IMR-90 (cell line): Measurements from ENCODE around the gene MAP3K5. TPM values are rescaled to one million over a fixed set of nuclear protein-coding genes. Genes with fewer than 3 reads are reported as not detected.

Experiments
- ATAC-seq: fragments of 200-7000 bp; cut with Tn5 transposase; 2 replicates; pipeline ENCODE4 v1.9.1; 2020; ENCODE audit warnings: low read depth, mild to moderate bottlenecking, moderate library complexity
- BruUV-seq: library from RNA; stranded (reverse); fragments of 400-500 nt; replicated peaks from 2 replicates; lab custom pipeline; 2021; lab: Mats Ljungman, UMichigan
- CTCF ChIA-PET: fragments of 300-600 bp; formaldehyde crosslinking; extraction: SDS; loops from one replicate; lab custom pipeline; 2021; ENCODE audit warnings: antibody characterized with exemption; lab: Yijun Ruan, JAX
- POLR2A ChIA-PET: fragments of 300-600 bp; sonication (Branson Sonifier 250); formaldehyde crosslinking; loops from one replicate; lab custom pipeline; 2022; ENCODE audit warnings: antibody characterized with exemption; ENCODE audit not compliant: unreplicated experiment; lab: Charles Lee
- DNase-seq: peaks from one replicate; pipeline ENCODE4 v3.0.0; 2013
- H2AFZ ChIP-seq: replicated peaks from 2 replicates; pipeline ENCODE3; 2013; ENCODE audit warnings: low read length, mild to moderate bottlenecking; ENCODE audit not compliant: poor library complexity
- H2AK5ac ChIP-seq: 2 replicates; pipeline ENCODE4 v1.6.1; 2013; ENCODE audit warnings: low read depth, low read length, inconsistent platforms
- H2AK9ac ChIP-seq: replicated peaks from 2 replicates; pipeline ENCODE3; 2013; ENCODE audit warnings: mild to moderate bottlenecking, low read depth, low read length, moderate library complexity; ENCODE audit not compliant: poor library complexity
- H2BK120ac ChIP-seq: 2 replicates; pipeline ENCODE4 v1.6.1; 2013; ENCODE audit warnings: low read depth, low read length, inconsistent platforms
- H2BK15ac ChIP-seq: 3 replicates; pipeline ENCODE4 v1.6.1; 2013; ENCODE audit warnings: low read depth, low read length, inconsistent platforms
- H2BK20ac ChIP-seq: 2 replicates; pipeline ENCODE4 v1.6.1; 2013; ENCODE audit warnings: low read depth, mild to moderate bottlenecking, inconsistent platforms, low read length, moderate library complexity
- H2BK5ac ChIP-seq: 2 replicates; pipeline ENCODE4 v1.6.1; 2013; ENCODE audit warnings: mild to moderate bottlenecking, low read depth, low read length, inconsistent platforms; ENCODE audit not compliant: poor library complexity, severe bottlenecking
- H3K14ac ChIP-seq: replicated peaks from 2 replicates; pipeline ENCODE4 v1.6.1; 2013; ENCODE audit warnings: low read depth, low read length, inconsistent platforms
- H3K18ac ChIP-seq: 2 replicates; pipeline ENCODE4 v1.6.1; 2013; ENCODE audit warnings: low read depth, low read length, control low read depth
- H3K23ac ChIP-seq: 2 replicates; pipeline ENCODE4 v1.6.1; 2013; ENCODE audit warnings: low read depth, low read length, inconsistent platforms
- H3K27ac ChIP-seq: 2 replicates; pipeline ENCODE4 v1.5.1; 2013; ENCODE audit warnings: mild to moderate bottlenecking, control low read depth, low read length; ENCODE audit not compliant: insufficient read depth
- H3K27me3 ChIP-seq: 2 replicates; pipeline ENCODE4 v1.6.1; 2013; ENCODE audit warnings: low read length; ENCODE audit not compliant: control insufficient read depth, insufficient read depth
- H3K36me3 ChIP-seq: 2 replicates; pipeline ENCODE4 v1.6.1; 2013; ENCODE audit warnings: low read length, mixed read lengths; ENCODE audit not compliant: control insufficient read depth, insufficient read depth
- H3K4ac ChIP-seq: 2 replicates; pipeline ENCODE4 v1.6.1; 2013; ENCODE audit warnings: low read depth, low read length, inconsistent platforms
- H3K4me1 ChIP-seq: 2 replicates; pipeline ENCODE4 v1.6.1; 2013; ENCODE audit warnings: low read length, mixed read lengths; ENCODE audit not compliant: control insufficient read depth, insufficient read depth
- H3K4me2 ChIP-seq: 2 replicates; pipeline ENCODE4 v1.6.1; 2013; ENCODE audit warnings: low read depth, mild to moderate bottlenecking, control low read depth, low read length, moderate library complexity
- H3K4me3 ChIP-seq: 2 replicates; pipeline ENCODE4 v1.5.1; 2013; ENCODE audit warnings: low read depth, mild to moderate bottlenecking, control low read depth, low read length, moderate library complexity; ENCODE audit not compliant: insufficient read depth
- H3K56ac ChIP-seq: 2 replicates; pipeline ENCODE4 v1.6.1; 2013; ENCODE audit warnings: low read length, inconsistent platforms; ENCODE audit not compliant: insufficient read depth; ENCODE audit errors: extremely low read depth
- H3K79me1 ChIP-seq, 2 experiments: 2 replicates each; pipeline ENCODE4 v1.6.1; 2013; ENCODE audit warnings: low read length in 2 of 2, inconsistent platforms in 1 of 2, low read depth in 1 of 2
- H3K9ac ChIP-seq: 2 replicates; pipeline ENCODE4 v1.6.1; 2013; ENCODE audit warnings: low read depth, low read length, control low read depth
- H3K9me1 ChIP-seq: 2 replicates; pipeline ENCODE4 v1.6.1; 2013; ENCODE audit warnings: low read length, inconsistent platforms; ENCODE audit not compliant: insufficient read depth
- H3K9me3 ChIP-seq: 2 replicates; pipeline ENCODE4 v1.6.1; 2013; ENCODE audit warnings: low read length; ENCODE audit not compliant: control insufficient read depth, insufficient read depth
- H4K20me1 ChIP-seq: 2 replicates; pipeline ENCODE4 v1.6.1; 2013; ENCODE audit warnings: low read length, inconsistent platforms; ENCODE audit not compliant: insufficient read depth
- H4K5ac ChIP-seq: 2 replicates; pipeline ENCODE4 v1.6.1; 2013; ENCODE audit warnings: mild to moderate bottlenecking, low read depth, low read length, control low read depth
- H4K8ac ChIP-seq, 2 experiments: 2 replicates each; pipeline ENCODE4 v1.6.1; 2013; ENCODE audit warnings: low read depth in 2 of 2, low read length in 2 of 2, control low read depth in 1 of 2, inconsistent platforms in 1 of 2
- H4K91ac ChIP-seq: 2 replicates; pipeline ENCODE4 v1.6.1; 2013; ENCODE audit warnings: low read depth, low read length, inconsistent platforms; ENCODE audit not compliant: insufficient read depth
- BHLHE40 ChIP-seq: fragments of 150-350 bp; IDR thresholded peaks from 2 replicates; pipeline ENCODE4 v1.6.1; 2016; ENCODE audit warnings: mild to moderate bottlenecking, low read depth, low read length
- CEBPB ChIP-seq: IDR thresholded peaks from 2 replicates; pipeline ENCODE4 v1.6.1; 2012; ENCODE audit warnings: low read depth, low read length, improper control_type of control experiment
- CHD1 ChIP-seq: IDR thresholded peaks from 2 replicates; pipeline ENCODE4 v1.6.1; 2012; ENCODE audit warnings: low read depth, low read length, improper control_type of control experiment
- FOS ChIP-seq: fragments of 150-350 bp; IDR thresholded peaks from 2 replicates; pipeline ENCODE4 v1.6.1; 2016; ENCODE audit warnings: low read depth, low read length
- MAFK ChIP-seq: IDR thresholded peaks from 2 replicates; pipeline ENCODE4 v1.6.1; 2012; ENCODE audit warnings: low read depth, low read length, improper control_type of control experiment
- MAZ ChIP-seq: IDR thresholded peaks from 2 replicates; pipeline ENCODE4 v1.6.1; 2012; ENCODE audit warnings: low read depth, mild to moderate bottlenecking, low read length, improper control_type of control experiment, moderate library complexity, borderline replicate concordance
- MXI1 ChIP-seq: IDR thresholded peaks from 2 replicates; pipeline ENCODE4 v1.6.1; 2012; ENCODE audit warnings: low read depth, mild to moderate bottlenecking, low read length, moderate library complexity, borderline replicate concordance
- NFE2L2 ChIP-seq: fragments of 150-350 bp; IDR thresholded peaks from 2 replicates; pipeline ENCODE4 v1.6.1; 2016; ENCODE audit warnings: low read depth, mild to moderate bottlenecking, low read length
- POLR2A ChIP-seq: IDR thresholded peaks from 2 replicates; pipeline ENCODE4 v1.6.1; 2012; ENCODE audit warnings: mild to moderate bottlenecking, low read depth, low read length
- RAD21 ChIP-seq: IDR thresholded peaks from 2 replicates; pipeline ENCODE4 v1.6.1; 2012; ENCODE audit warnings: low read length, improper control_type of control experiment
- RCOR1 ChIP-seq: IDR thresholded peaks from 2 replicates; pipeline ENCODE4 v1.6.1; 2012; ENCODE audit warnings: mild to moderate bottlenecking, low read length, improper control_type of control experiment; ENCODE audit not compliant: insufficient replicate concordance
- RFX5 ChIP-seq: IDR thresholded peaks from 2 replicates; pipeline ENCODE4 v1.8.0; 2012; ENCODE audit warnings: low read depth, mild to moderate bottlenecking, low read length, moderate library complexity
- SMC3 ChIP-seq: fragments of 150-350 bp; IDR thresholded peaks from 2 replicates; pipeline ENCODE4 v1.6.1; 2016; ENCODE audit warnings: low read depth, mild to moderate bottlenecking, antibody characterized with exemption, low read length, moderate library complexity
- USF2 ChIP-seq: fragments of 150-350 bp; IDR thresholded peaks from 2 replicates; pipeline ENCODE4 v1.6.1; 2017; ENCODE audit warnings: mild to moderate bottlenecking, antibody characterized with exemption, low read length, low read depth
- WGBS, 2 experiments: methylation state at CpG; one replicate each; pipeline versions ENCODE4 v1.1.5 to v1.1.7; 2013; ENCODE audit warnings: missing lambda C conversion rate in 2 of 2; ENCODE audit not compliant: insufficient read length in 1 of 2; ENCODE audit errors: extremely low coverage in 2 of 2; 5-methylcytosine and 5-hydroxymethylcytosine counted together
- dilution Hi-C: fragments of 300-500 bp; cut with HindIII; formaldehyde crosslinking; loops from one replicate; pipeline ENCODE4 v1.14.3; 2018; ENCODE audit warnings: low sequenced_read_pairs; ENCODE audit not compliant: unreplicated experiment
- in situ Hi-C: fragments of 300-500 bp; cut with MboI; formaldehyde crosslinking; loops from 3 replicates; pipeline ENCODE4 v1.14.3; 2019; ENCODE audit warnings: low sequenced_read_pairs, inconsistent platforms, mixed read lengths
- intact Hi-C: fragments of 100-400 bp; cut with micrococcal nuclease; formaldehyde crosslinking; loops from 2 replicates; pipeline ENCODE4 v1.10.0; 2022
- polyA plus RNA-seq, 3 experiments: library from polyadenylated mRNA; depleted of rRNA; stranded (reverse); fragments of >200 nt; gene quantifications; 2 replicates each; pipeline ENCODE4 v1.2.3, GENCODE V29; 2012; ENCODE audit warnings: low replicate concordance in 1 of 3
- total RNA-seq: library from RNA; depleted of rRNA; stranded (reverse); fragments of >200 nt; gene quantifications from 2 replicates; pipeline ENCODE4 v1.2.3, GENCODE V29; 2012
- TF ChIP-seq, protein P1 (sequence below): conservative IDR thresholded peaks from 2 replicates; pipeline ENCODE4 v1.5.1; 2012; ENCODE audit warnings: mild to moderate bottlenecking, low read depth, low read length, improper control_type of control experiment
- TF ChIP-seq, protein P2 (sequence below): fragments of 150-350 bp; IDR thresholded peaks from 2 replicates; pipeline ENCODE4 v1.6.1; 2016; ENCODE audit warnings: low read depth, mild to moderate bottlenecking, low read length, moderate library complexity, borderline replicate concordance

MAP3K5 gene
- total and polyA plus RNA-seq, 2 of the 4 experiments (the other 2 are of a cell fraction): 5.4 to 17.6 TPM

- H3K4me1 ChIP-seq: peaks cover 2% of the 10 kb centered on the region; the same call in 1 of the 2 replicates
- no peak overlapping the region for H4K8ac ChIP-seq
- dilution Hi-C loops (no loop called here), intact Hi-C loops (no loop called here), in situ Hi-C loops (no loop called here)
- H4K91ac ChIP-seq: no peak overlapping the region
- H4K20me1 ChIP-seq: no peaks in the 10 kb centered on the region; the same call in 1 of the 2 replicates
- ATAC-seq (no peak), DNase-seq (no peak)
- H2BK15ac ChIP-seq: no peak overlapping the region
- peaks cover 3% of the 10 kb centered on the region; the same call in 1 of the 2 replicates for H3K9me1 ChIP-seq
- no peak overlapping the region for H3K4me2 ChIP-seq
- WGBS, 2 experiments: no CpG with 5 or more reads among the region's 2 CpGs
- no peak overlapping the region for H3K4ac ChIP-seq
- ChIA-PET POLR2A (no interaction called here), CTCF (interaction anchor here (0.6 kb wide), 1 partner anchor 1446 kb away, joined by 5 read pairs; no protein-coding TSS in a partner anchor)
- H3K79me1 ChIP-seq: peaks cover 0 to 6% of the 10 kb centered on the region in 2 experiments; a peak in 2 of 4 replicates
- no peak overlapping the region for H2AK5ac ChIP-seq
- no peak for TF ChIP-seq MAZ
- TF ChIP-seq RCOR1: no peak
- TF ChIP-seq CEBPB: no peak
- no peak for TF ChIP-seq RAD21
- no peak for TF ChIP-seq SMC3
- TF ChIP-seq FOS: no peak
- no peak for TF ChIP-seq USF2
- TF ChIP-seq, protein P1, sequence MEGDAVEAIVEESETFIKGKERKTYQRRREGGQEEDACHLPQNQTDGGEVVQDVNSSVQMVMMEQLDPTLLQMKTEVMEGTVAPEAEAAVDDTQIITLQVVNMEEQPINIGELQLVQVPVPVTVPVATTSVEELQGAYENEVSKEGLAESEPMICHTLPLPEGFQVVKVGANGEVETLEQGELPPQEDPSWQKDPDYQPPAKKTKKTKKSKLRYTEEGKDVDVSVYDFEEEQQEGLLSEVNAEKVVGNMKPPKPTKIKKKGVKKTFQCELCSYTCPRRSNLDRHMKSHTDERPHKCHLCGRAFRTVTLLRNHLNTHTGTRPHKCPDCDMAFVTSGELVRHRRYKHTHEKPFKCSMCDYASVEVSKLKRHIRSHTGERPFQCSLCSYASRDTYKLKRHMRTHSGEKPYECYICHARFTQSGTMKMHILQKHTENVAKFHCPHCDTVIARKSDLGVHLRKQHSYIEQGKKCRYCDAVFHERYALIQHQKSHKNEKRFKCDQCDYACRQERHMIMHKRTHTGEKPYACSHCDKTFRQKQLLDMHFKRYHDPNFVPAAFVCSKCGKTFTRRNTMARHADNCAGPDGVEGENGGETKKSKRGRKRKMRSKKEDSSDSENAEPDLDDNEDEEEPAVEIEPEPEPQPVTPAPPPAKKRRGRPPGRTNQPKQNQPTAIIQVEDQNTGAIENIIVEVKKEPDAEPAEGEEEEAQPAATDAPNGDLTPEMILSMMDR: no peak
- TF ChIP-seq MXI1: no peak
- TF ChIP-seq NFE2L2: no peak
- TF ChIP-seq BHLHE40: no peak
- TF ChIP-seq, protein P2, sequence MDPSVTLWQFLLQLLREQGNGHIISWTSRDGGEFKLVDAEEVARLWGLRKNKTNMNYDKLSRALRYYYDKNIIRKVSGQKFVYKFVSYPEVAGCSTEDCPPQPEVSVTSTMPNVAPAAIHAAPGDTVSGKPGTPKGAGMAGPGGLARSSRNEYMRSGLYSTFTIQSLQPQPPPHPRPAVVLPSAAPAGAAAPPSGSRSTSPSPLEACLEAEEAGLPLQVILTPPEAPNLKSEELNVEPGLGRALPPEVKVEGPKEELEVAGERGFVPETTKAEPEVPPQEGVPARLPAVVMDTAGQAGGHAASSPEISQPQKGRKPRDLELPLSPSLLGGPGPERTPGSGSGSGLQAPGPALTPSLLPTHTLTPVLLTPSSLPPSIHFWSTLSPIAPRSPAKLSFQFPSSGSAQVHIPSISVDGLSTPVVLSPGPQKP: no peak
- TF ChIP-seq RFX5: no peak
- TF ChIP-seq CHD1: no peak
- no peak for TF ChIP-seq POLR2A
- no peak for TF ChIP-seq MAFK
- H3K27me3 ChIP-seq: no peaks in the 10 kb centered on the region
- H3K27ac ChIP-seq: no peak overlapping the region
- H3K14ac ChIP-seq: no peak overlapping the region
- H3K56ac ChIP-seq: no peak overlapping the region
- BruUV-seq: no TSS peak
- no peak overlapping the region for H4K5ac ChIP-seq
- H3K4me3 ChIP-seq: no peak overlapping the region
- H3K18ac ChIP-seq: no peak overlapping the region
- H2BK120ac ChIP-seq: no peak overlapping the region
- H3K36me3 ChIP-seq: peaks cover 6% of the 10 kb centered on the region
- no peak overlapping the region for H3K9ac ChIP-seq
- H2AK9ac ChIP-seq: no peak overlapping the region
- no peak overlapping the region for H2BK5ac ChIP-seq
- H2AFZ ChIP-seq: no peak overlapping the region
- H3K9me3 ChIP-seq: no peaks in the 10 kb centered on the region
- H3K23ac ChIP-seq: no peak overlapping the region
- no peak overlapping the region for H2BK20ac ChIP-seq
Measured at GRCh38 chr6:136562211-136562610, 230.1 kb downstream of the MAP3K5 start.
